Fibroblast of lung (primary cell): ENCODE data around the gene EIF3K. TPM values are rescaled to one million over a fixed set of nuclear protein-coding genes. Genes with fewer than 3 reads are reported as not detected.

Experiments used
- polyA plus RNA-seq, 2 donors: library from polyadenylated mRNA; depleted of rRNA in 1 of 2; stranded (reverse) in 1 of 2; unstranded in 1 of 2; fragments of >200 nt; gene quantifications; 2 replicates each; pipeline ENCODE4 v1.2.1, GENCODE V29; 2011 to 2012; ENCODE audit warnings: missing spikeins in 1 of 2
- total RNA-seq: library from RNA; depleted of rRNA; stranded (reverse); fragments of >200 nt; gene quantifications from 2 replicates; pipeline ENCODE4 v1.2.1, GENCODE V29; 2014

EIF3K gene
- total and polyA plus RNA-seq, 2 donors (not counting 1 experiment from before 2014, with no cell fraction given): 171 to 198 TPM

Other genes with a start within 250 kb of the EIF3K start
- 190 and 217 TPM in 2 replicates for gene PSMD8, start 244.6 kb upstream of the EIF3K start, total RNA-seq
- 287 and 366 TPM in 2 replicates for gene PSMD8, start 244.6 kb upstream of the EIF3K start, polyA plus RNA-seq
- under 0.01 and 0.50 TPM in 2 replicates for gene GGN, start 231.2 kb upstream of the EIF3K start, total RNA-seq
- gene GGN, start 231.2 kb upstream of the EIF3K start, polyA plus RNA-seq: 0.15 and 0.20 TPM in 2 replicates
- 0.77 and 1.5 TPM in 2 replicates for gene SPRED3, start 230.5 kb upstream of the EIF3K start, total RNA-seq
- 2.0 and 4.8 TPM in 2 replicates for gene SPRED3, start 230.5 kb upstream of the EIF3K start, polyA plus RNA-seq
- 8.5 and 10.6 TPM in 2 replicates for gene FAM98C, start 216.1 kb upstream of the EIF3K start, total RNA-seq
- 4.5 and 4.9 TPM in 2 replicates for gene FAM98C, start 216.1 kb upstream of the EIF3K start, polyA plus RNA-seq
- not detected in 2 replicates for gene RASGRP4, start 193.0 kb upstream of the EIF3K start, total RNA-seq
- gene RASGRP4, start 193.0 kb upstream of the EIF3K start, polyA plus RNA-seq: not detected in 2 replicates
- under 0.01 and 0.26 TPM in 2 replicates for gene RYR1, start 185.5 kb upstream of the EIF3K start, total RNA-seq
- under 0.01 and 0.09 TPM in 2 replicates for gene RYR1, start 185.5 kb upstream of the EIF3K start, polyA plus RNA-seq
- under 0.01 and 0.17 TPM in 2 replicates for gene MAP4K1, start 1.2 kb upstream of the EIF3K start, total RNA-seq
- 0.09 and 0.12 TPM in 2 replicates for gene MAP4K1, start 1.2 kb upstream of the EIF3K start, polyA plus RNA-seq
- gene ACTN4, start 28.5 kb downstream of the EIF3K start, total RNA-seq: 65.0 and 127 TPM in 2 replicates
- gene ACTN4, start 28.5 kb downstream of the EIF3K start, polyA plus RNA-seq: 363 and 683 TPM in 2 replicates
- 0.26 and 0.50 TPM in 2 replicates for gene CAPN12, start 125.3 kb downstream of the EIF3K start, total RNA-seq
- 0.07 and 0.20 TPM in 2 replicates for gene CAPN12, start 125.3 kb downstream of the EIF3K start, polyA plus RNA-seq
- not detected in 2 replicates for gene LGALS7, start 154.3 kb downstream of the EIF3K start, total RNA-seq
- not detected in 2 replicates for gene LGALS7, start 154.3 kb downstream of the EIF3K start, polyA plus RNA-seq
- gene LGALS7B, start 170.0 kb downstream of the EIF3K start, total RNA-seq: not detected in 2 replicates
- gene LGALS7B, start 170.0 kb downstream of the EIF3K start, polyA plus RNA-seq: 0.28 TPM in 1 of 2 replicates, not detected in the other
- not detected in 2 replicates for gene LGALS4, start 193.8 kb downstream of the EIF3K start, total RNA-seq
- gene LGALS4, start 193.8 kb downstream of the EIF3K start, polyA plus RNA-seq: not detected in 2 replicates
- gene ECH1, start 212.6 kb downstream of the EIF3K start, total RNA-seq: 41.1 and 46.4 TPM in 2 replicates
- gene ECH1, start 212.6 kb downstream of the EIF3K start, polyA plus RNA-seq: 37.8 and 40.0 TPM in 2 replicates
- 144 and 184 TPM in 2 replicates for gene HNRNPL, start 230.8 kb downstream of the EIF3K start, total RNA-seq
- gene HNRNPL, start 230.8 kb downstream of the EIF3K start, polyA plus RNA-seq: 189 and 275 TPM in 2 replicates